HG02943 (cell line): ENCODE results near the gene SCGB3A1.

Experiments
- ATAC-seq: cut with Tn5 transposase; IDR thresholded peaks from one replicate; pipeline ENCODE4 v1.9.1; 2021; ENCODE audit warnings: mild to moderate bottlenecking, low read depth, moderate library complexity; ENCODE audit not compliant: unreplicated experiment

The SCGB3A1 gene

DNA sequence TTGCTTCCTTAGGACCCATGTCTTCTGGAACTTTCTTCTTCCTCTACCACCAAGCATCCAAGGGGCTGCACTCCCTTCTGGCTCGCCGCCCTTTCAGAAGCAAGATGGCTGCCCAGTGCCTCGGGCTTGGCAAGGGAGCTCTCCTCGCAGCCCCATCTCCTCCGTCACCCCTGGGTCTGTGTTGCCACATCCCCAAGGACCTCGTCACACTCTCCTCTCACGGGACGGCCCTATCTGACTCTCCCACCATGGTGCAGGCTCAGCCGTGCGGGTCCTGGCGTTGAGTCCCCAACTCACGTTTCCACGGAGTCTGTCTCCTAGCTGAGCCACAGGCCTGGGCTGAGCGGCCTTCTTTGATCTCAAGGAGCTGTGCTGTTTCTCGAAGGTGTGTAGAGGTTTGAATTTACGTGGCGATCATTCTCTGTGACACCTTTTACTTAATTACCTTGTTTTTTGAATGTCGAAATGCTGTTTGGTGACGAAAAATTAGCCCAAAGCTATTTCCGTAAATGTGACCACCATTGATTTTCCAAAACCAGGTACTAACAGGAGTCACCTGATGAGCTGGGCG is 15.0 kb upstream of the SCGB3A1 start:
- ATAC-seq = no peak

DNA sequence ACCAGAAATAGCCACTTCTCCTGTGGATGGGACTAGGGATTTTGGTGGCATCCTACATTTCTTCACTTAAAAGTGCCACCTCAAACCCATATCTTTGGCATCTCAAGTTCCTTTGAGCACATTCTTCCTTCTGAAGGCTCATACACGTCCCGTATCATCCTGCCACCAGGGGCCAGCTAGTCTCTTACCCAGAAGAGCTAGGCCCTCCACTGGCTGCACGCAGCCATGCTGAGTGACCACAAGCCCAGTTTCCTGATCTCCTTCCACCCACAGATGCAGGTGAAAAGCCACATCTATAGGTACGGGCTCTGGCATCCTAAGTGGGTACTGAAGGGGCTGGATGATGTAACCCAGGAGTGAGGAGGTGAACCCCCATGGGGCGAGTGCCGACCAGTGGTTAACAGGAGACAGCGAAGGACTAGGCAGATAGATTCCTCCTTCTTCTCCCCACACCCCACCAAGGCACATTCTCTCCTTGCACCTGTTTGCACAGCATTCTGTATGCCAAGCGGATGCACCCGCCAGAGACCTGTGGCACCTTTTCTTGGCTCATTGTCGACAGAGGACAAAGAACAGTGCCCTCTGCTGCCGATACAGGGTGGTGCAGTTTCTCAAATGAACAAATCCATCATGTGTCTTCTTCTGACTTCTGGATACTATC is 14.4 kb upstream of the SCGB3A1 start:
- ATAC-seq = no peak

DNA sequence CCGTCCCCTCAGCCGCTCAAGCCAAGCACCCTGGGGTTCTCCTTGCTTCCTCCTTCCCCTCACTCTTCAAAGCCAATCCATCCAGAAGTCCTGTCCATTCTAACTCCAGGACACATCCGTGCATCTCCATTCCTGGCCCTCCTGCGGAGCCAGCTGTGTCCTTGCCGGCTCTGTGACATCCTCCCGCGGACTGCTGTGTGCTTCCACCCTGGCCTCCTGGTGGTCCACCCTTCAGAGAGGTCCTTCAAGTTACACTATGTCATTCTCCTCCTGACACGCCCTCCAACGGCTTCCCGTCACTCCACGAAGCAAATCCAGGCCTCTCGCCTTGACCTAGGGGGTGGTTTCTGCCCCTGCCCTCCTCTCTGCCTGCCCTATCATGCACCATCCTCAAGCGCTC is 13.0 kb upstream of the SCGB3A1 start:
- ATAC-seq = no peak

DNA sequence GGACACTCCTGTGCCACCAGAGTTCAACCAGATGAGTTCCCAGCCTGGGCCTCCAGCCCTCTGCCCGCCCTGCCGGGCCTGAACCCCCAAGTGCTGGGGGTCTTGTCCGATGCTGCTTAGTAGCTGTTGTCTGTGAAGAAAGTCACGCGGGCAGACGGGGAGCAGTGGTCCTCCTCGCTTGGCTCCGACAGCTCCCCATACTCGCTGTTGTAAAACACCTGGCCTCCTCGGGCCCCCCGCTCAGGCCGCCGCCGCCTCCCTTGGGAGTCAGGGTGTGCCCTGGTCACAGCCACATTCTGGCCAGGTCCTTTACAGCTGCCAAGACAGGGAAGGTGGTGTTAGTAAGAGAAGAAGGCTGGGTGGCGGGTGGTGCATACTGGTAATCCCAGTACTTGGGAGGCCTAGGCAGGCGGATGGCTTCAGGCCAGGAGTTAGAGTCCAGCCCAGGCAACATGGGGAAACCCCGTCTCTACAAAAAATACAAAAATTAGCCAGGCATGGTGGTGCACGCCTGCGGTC is 11.8 kb upstream of the SCGB3A1 start:
- ATAC-seq = no peak

- ATAC-seq = no peak
Measured at GRCh38 chr5:180602481-180603075, 11.3 kb upstream of the SCGB3A1 start.

GRCh38 chr5:180601591-180602480 is 10.5 kb upstream of the SCGB3A1 start:
- no peak for ATAC-seq

- ATAC-seq = no peak
Measured at GRCh38 chr5:180600554-180601041, 9.3 kb upstream of the SCGB3A1 start.

- no peak for ATAC-seq
Measured at GRCh38 chr5:180599981-180600553, 8.8 kb upstream of the SCGB3A1 start.

DNA sequence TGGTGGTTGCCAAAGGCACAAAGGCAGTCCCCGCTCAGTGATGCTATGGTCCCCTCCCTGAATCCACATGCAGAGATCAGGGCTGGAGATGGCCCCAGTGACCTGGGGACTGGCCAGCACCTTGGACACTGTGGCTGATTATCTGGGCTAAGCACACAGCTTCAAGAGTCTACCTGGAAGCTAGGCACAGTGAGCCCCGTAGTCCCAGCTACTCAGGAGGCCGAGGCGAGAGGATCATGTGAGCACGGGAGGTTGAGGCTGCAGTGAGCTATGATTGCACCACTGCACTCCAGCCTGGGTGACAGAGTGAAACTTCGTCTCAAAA is 8.3 kb upstream of the SCGB3A1 start:
- no peak for ATAC-seq

DNA sequence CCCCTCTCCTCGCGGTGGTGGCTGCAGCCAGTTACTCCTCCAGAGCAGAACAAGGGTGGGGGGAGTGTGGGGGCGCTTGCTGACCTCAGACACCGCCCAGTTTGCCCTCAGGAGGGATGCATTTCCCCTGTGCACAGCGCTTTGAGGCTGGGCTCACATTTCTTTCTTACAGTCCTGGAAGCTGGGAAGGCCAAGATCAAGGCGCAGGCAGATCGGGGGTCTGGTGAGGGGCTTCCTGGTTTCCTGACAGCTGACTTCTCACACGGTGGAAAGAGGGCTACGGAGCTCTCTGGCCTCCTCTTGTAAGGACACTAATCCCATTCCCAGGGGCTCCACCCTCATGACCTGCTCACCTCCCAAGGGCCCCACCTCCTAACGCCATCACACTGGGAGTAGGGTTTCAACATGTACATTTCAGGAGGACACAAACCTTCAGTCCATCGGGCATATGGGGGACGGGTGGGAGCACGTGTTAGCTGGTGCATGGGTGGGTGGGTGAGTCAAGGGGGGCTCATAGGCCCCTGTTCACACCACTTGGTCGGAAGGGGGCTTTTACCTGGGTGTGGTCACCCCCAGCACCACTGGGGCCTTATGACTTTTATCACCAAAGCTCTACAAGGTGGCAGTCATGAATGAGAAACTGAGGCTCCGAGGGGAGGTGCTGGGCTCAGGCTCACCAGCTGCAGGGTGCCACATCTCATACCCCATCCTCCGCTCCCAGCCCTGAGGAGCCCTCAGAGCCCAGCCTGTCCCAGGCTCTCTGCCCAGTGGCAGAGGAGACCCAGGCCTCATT is 7.7 kb upstream of the SCGB3A1 start:
- ATAC-seq = no peak

DNA sequence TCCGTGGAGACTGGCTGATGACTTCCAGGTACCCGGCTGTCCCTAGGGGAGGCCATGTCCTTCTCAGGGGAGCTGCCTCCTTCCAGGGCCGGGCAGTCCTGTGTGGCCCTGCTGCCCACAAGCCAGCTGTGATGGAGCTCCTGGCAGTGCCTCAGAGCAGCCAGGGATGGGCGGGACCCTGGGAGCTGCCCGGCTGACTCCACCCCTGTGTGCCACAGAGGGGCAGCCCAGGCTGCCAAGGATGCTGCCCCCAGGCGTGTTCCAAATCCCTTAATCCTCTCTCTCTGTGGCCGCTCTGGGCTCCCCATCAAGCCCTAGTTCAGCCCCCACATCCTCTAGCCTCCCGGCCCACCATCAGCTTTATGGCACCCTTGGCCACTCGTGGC is 7.0 kb upstream of the SCGB3A1 start:
- ATAC-seq = no peak

- no peak for ATAC-seq
Measured at GRCh38 chr5:180596668-180597231, 5.5 kb upstream of the SCGB3A1 start.

DNA sequence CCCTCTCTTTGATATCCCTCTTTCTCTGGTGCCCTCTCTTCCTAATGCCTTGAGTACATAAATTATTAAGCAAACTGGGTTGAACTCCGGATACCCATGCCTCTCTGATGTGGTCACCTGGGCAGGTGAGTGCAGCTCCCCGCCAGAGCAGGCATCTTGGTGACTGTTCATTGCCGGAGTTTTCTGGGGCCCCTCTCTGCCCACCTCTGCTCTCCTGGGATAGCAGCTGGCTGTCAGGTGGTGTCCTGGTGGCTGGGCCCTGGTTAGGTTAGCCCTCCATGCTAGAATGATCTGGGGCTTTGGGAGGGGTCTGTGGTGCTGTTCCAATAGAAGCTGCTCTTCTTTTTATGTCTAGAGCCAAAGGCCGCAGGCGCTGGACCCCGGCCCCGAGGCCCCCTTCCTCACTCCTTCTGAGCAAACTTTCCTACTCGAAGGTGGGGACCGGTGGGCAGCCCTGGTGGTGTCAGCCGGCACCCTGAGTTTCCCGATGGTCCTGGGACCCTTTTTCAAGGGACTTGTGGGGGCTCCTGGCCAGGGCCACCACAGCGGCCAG is 4.9 kb upstream of the SCGB3A1 start:
- ATAC-seq = no peak

DNA sequence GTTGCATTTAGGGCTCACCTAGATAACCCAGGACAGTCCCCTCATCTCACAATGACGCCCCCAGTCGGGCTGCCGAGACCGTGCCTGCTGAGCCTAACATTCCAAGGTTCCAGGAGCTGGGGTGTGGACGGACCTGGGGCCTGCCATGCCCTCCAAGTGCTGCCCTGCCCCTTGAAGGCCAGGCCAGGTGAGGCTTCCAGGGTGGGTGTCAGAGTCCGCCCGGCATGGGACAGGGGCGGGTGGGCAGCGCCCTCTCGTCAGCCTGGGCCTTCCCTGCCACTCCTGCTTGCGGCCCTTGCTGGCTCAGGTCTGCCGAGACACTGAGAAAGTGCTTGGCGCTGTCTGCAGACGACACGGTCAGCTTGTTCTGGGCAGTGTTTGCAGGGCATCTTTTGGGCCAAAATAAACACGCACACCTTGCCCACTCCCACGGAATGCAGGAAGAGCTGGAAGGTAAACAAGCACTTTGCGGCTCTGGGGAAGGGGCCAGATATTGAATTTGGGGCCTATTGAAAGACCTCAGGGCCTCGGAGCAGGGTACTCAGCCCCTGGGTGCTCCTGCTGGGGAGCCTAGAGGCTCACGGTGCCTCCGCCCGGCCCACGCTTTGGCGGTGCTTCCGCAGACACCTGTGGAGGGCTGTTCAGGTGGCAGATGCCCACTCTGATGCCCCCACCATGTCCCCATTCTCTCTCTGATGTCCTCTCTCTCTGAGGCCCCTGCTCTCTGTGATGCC is 4.2 kb upstream of the SCGB3A1 start:
- no peak for ATAC-seq

- no peak for ATAC-seq
Measured at GRCh38 chr5:180595046-180595379, 3.7 kb upstream of the SCGB3A1 start.

- ATAC-seq = no peak
Measured at GRCh38 chr5:180594311-180595045, 3.2 kb upstream of the SCGB3A1 start.

- ATAC-seq = no peak
Measured at GRCh38 chr5:180593446-180594206, 2.3 kb upstream of the SCGB3A1 start.
